MM.1S (cell line): ENCODE data around the gene HEMK1.

Experiments used
- DNase-seq: peaks from one replicate; pipeline ENCODE4 v3.0.0-alpha.2; 2015
- H2AFZ ChIP-seq: fragments of 300-600 bp; sonication (generic); 2 replicates; pipeline ENCODE4 v1.6.0; 2016; ENCODE audit warnings: antibody characterized with exemption, low read length
- H3F3A ChIP-seq: fragments of 300-600 bp; sonication (generic); 2 replicates; pipeline ENCODE4 v1.6.1; 2016; ENCODE audit warnings: mild to moderate bottlenecking, antibody characterized with exemption, low read length, moderate library complexity, mixed read lengths; ENCODE audit not compliant: insufficient read depth
- H3K27ac ChIP-seq: fragments of 300-600 bp; sonication (generic); 2 replicates; pipeline ENCODE4 v1.5.1; 2016; ENCODE audit warnings: mild to moderate bottlenecking, low read length
- H3K27me3 ChIP-seq: fragments of 300-600 bp; sonication (generic); replicated peaks from 2 replicates; pipeline ENCODE4 v1.6.0; 2016; ENCODE audit warnings: low read length; ENCODE audit not compliant: insufficient read depth
- H3K36me3 ChIP-seq: fragments of 300-600 bp; sonication (generic); replicated peaks from 2 replicates; pipeline ENCODE4 v1.6.1; 2016; ENCODE audit warnings: mild to moderate bottlenecking, low read length, mixed read lengths; ENCODE audit not compliant: insufficient read depth
- H3K4me1 ChIP-seq: fragments of 300-600 bp; sonication (generic); 2 replicates; pipeline ENCODE4 v1.6.1; 2016; ENCODE audit warnings: low read length, mixed read lengths
- H3K4me2 ChIP-seq: fragments of 300-600 bp; sonication (generic); 2 replicates; pipeline ENCODE4 v1.6.0; 2016; ENCODE audit warnings: low read depth, low read length
- H3K4me3 ChIP-seq: fragments of 300-600 bp; sonication (generic); 2 replicates; pipeline ENCODE4 v1.5.1; 2016; ENCODE audit warnings: low read length, mixed read lengths
- H3K79me2 ChIP-seq: fragments of 300-600 bp; sonication (generic); 2 replicates; pipeline ENCODE4 v1.6.1; 2016; ENCODE audit warnings: mixed run types, low read length, mixed read lengths
- H3K9ac ChIP-seq: fragments of 300-600 bp; sonication (generic); 2 replicates; pipeline ENCODE4 v1.6.1; 2016; ENCODE audit warnings: low read length, mixed read lengths
- H3K9me2 ChIP-seq: fragments of 300-600 bp; sonication (generic); replicated peaks from 2 replicates; pipeline ENCODE4 v1.6.1; 2016; ENCODE audit warnings: mild to moderate bottlenecking, low read length, mixed read lengths; ENCODE audit not compliant: insufficient read depth
- H3K9me3 ChIP-seq: fragments of 300-600 bp; sonication (generic); replicated peaks from 2 replicates; pipeline ENCODE4 v1.6.1; 2016; ENCODE audit warnings: mild to moderate bottlenecking, low read length, mixed read lengths; ENCODE audit not compliant: insufficient read depth
- H4K20me1 ChIP-seq: fragments of 300-600 bp; sonication (generic); 2 replicates; pipeline ENCODE4 v1.6.1; 2016; ENCODE audit warnings: mild to moderate bottlenecking, low read length, moderate library complexity, mixed read lengths; ENCODE audit not compliant: insufficient read depth
- CTCF ChIP-seq: fragments of 300-600 bp; sonication (generic); IDR thresholded peaks from 2 replicates; pipeline ENCODE4 v1.5.1; 2016; ENCODE audit warnings: antibody characterized with exemption, low read length, mixed read lengths
- EZH2 ChIP-seq: fragments of 300-600 bp; sonication (generic); optimal IDR thresholded peaks from 2 replicates; pipeline ENCODE3; 2017; ENCODE audit warnings: low read depth, mild to moderate bottlenecking, antibody characterized with exemption, low read length, mixed read lengths
- EZH2phosphoT487 ChIP-seq: fragments of 300-600 bp; sonication (generic); IDR thresholded peaks from 2 replicates; pipeline ENCODE4 v1.6.1; 2018; ENCODE audit warnings: antibody characterized with exemption, low read length

Gene HEMK1

GRCh38 chr3:50577348-50577747, 8.0 kb downstream of the HEMK1 start:
- no peak overlapping the region for H3K4me3 ChIP-seq
- H3K4me2 ChIP-seq = no peak overlapping the region
- no peak overlapping the region for H3K27ac ChIP-seq
- no peak for DNase-seq
- TF ChIP-seq CTCF = no peak
- TF ChIP-seq EZH2 = no peak
- TF ChIP-seq EZH2phosphoT487 = no peak
- H3F3A ChIP-seq = no peaks in the 10 kb centered on the region
- no peaks in the 10 kb centered on the region for H3K4me1 ChIP-seq
- H3K27me3 ChIP-seq = no peaks in the 10 kb centered on the region
- no peak overlapping the region for H2AFZ ChIP-seq
- H3K9me2 ChIP-seq = no peaks in the 10 kb centered on the region
- no peak overlapping the region for H3K9ac ChIP-seq
- no peaks in the 10 kb centered on the region for H3K79me2 ChIP-seq
- no peaks in the 10 kb centered on the region for H4K20me1 ChIP-seq
- no peaks in the 10 kb centered on the region for H3K9me3 ChIP-seq
- H3K36me3 ChIP-seq = no peaks in the 10 kb centered on the region

GRCh38 chr3:50580683-50581458, 11.5 kb downstream of the HEMK1 start:
- H3F3A ChIP-seq = no peaks in the 10 kb centered on the region
- H3K9me3 ChIP-seq = no peaks in the 10 kb centered on the region
- no peaks in the 10 kb centered on the region for H3K9me2 ChIP-seq
- no peak overlapping the region for H3K27ac ChIP-seq
- no peaks in the 10 kb centered on the region for H4K20me1 ChIP-seq
- H3K4me2 ChIP-seq = no peak overlapping the region
- H2AFZ ChIP-seq = no peak overlapping the region
- H3K4me3 ChIP-seq = no peak overlapping the region
- H3K4me1 ChIP-seq = no peaks in the 10 kb centered on the region
- H3K9ac ChIP-seq = no peak overlapping the region
- no peaks in the 10 kb centered on the region for H3K36me3 ChIP-seq
- no peak for TF ChIP-seq EZH2
- TF ChIP-seq EZH2phosphoT487 = no peak
- TF ChIP-seq CTCF = no peak
- H3K27me3 ChIP-seq = no peaks in the 10 kb centered on the region
- no peaks in the 10 kb centered on the region for H3K79me2 ChIP-seq
- DNase-seq = no peak

GRCh38 chr3:50581459-50581842, 12.1 kb downstream of the HEMK1 start:
- H3K79me2 ChIP-seq = no peaks in the 10 kb centered on the region
- H3K27me3 ChIP-seq = no peaks in the 10 kb centered on the region
- no peak overlapping the region for H2AFZ ChIP-seq
- no peak for TF ChIP-seq EZH2
- no peak for TF ChIP-seq CTCF
- no peak for TF ChIP-seq EZH2phosphoT487
- H3K9me2 ChIP-seq = no peaks in the 10 kb centered on the region
- no peak for DNase-seq
- no peaks in the 10 kb centered on the region for H4K20me1 ChIP-seq
- no peak overlapping the region for H3K4me3 ChIP-seq
- H3K9ac ChIP-seq = no peak overlapping the region
- no peak overlapping the region for H3K4me2 ChIP-seq
- H3K36me3 ChIP-seq = no peaks in the 10 kb centered on the region
- no peak overlapping the region for H3K27ac ChIP-seq
- H3K9me3 ChIP-seq = no peaks in the 10 kb centered on the region
- H3K4me1 ChIP-seq = no peaks in the 10 kb centered on the region
- no peaks in the 10 kb centered on the region for H3F3A ChIP-seq
